Activated CD4-positive, alpha-beta memory T cell treated with anti-CD3 and anti-CD28 coated beads, Interleukin-2, amount 10 ng/mL, durations not matched to agents 7 days and 5 days (primary cell): ENCODE data around the gene HNRNPM. TPM values are rescaled to one million over a fixed set of nuclear protein-coding genes. Genes with fewer than 3 reads are reported as not detected.

Experiments
- CTCF ChIA-PET: fragments of 350-600 bp; sonication (Branson Sonifier 250); formaldehyde crosslinking; loops from one replicate; lab custom pipeline; 2021; ENCODE audit warnings: antibody characterized with exemption, inconsistent platforms; lab: Charles Lee
- POLR2A ChIA-PET: fragments of 350-600 bp; sonication (Branson Sonifier 250); formaldehyde crosslinking; loops from one replicate; lab custom pipeline; 2021; ENCODE audit warnings: antibody characterized with exemption; lab: Charles Lee
- DNase-seq: peaks from one replicate; pipeline ENCODE4 v3.0.0-alpha.2; 2020
- H3K27ac Mint-ChIP-seq: one replicate; pipeline ENCODE4 v1.8.0; 2021; ENCODE audit warnings: mild to moderate bottlenecking, mixed read lengths
- H3K27me3 Mint-ChIP-seq: one replicate; pipeline ENCODE4 v1.8.0; 2021; ENCODE audit warnings: mixed read lengths
- H3K36me3 Mint-ChIP-seq: one replicate; pipeline ENCODE4 v1.8.0; 2021; ENCODE audit warnings: low read depth, mixed read lengths
- H3K4me1 Mint-ChIP-seq: one replicate; pipeline ENCODE4 v1.8.0; 2021; ENCODE audit warnings: mixed read lengths
- H3K4me3 Mint-ChIP-seq: one replicate; pipeline ENCODE4 v1.8.0; 2021; ENCODE audit warnings: mild to moderate bottlenecking, mixed read lengths
- H3K9me3 Mint-ChIP-seq: one replicate; pipeline ENCODE4 v1.8.0; 2021; ENCODE audit warnings: mixed read lengths
- total RNA-seq, 2 experiments: library from RNA; stranded (reverse); gene quantifications; one replicate each; pipeline ENCODE4 v1.2.3, GENCODE V29; 2021

Gene HNRNPM
- total RNA-seq, 2 experiments from 2014 or later, result 205 to 211 TPM

GRCh38 chr19:8528500-8528899 lies 83.7 kb downstream of the HNRNPM start:
- peaks cover 62% of the 10 kb centered on the region for H3K36me3 Mint-ChIP-seq
- H3K4me1 Mint-ChIP-seq, result peaks cover 2% of the 10 kb centered on the region
- no peaks in the 10 kb centered on the region for H3K9me3 Mint-ChIP-seq
- no peak for DNase-seq
- ChIA-PET CTCF (interaction anchor here (1.3 to 1.7 kb wide), 2 partner anchors 42 to 52 kb away, joined by 3 to 4 read pairs; no protein-coding TSS in a partner anchor), POLR2A (interaction anchor here (1.1 kb wide), 1 partner anchor 90 kb away, joined by 3 read pairs; no protein-coding TSS in a partner anchor)
- H3K27ac Mint-ChIP-seq, result no peak overlapping the region
- H3K27me3 Mint-ChIP-seq, result no peaks in the 10 kb centered on the region
- H3K4me3 Mint-ChIP-seq, result no peak overlapping the region

- ChIA-PET CTCF (interaction anchor here (1.7 kb wide), 1 partner anchor 43 kb away, joined by 3 read pairs; no protein-coding TSS in a partner anchor), POLR2A (interaction anchor here (1.1 kb wide), 1 partner anchor 91 kb away, joined by 3 read pairs; no protein-coding TSS in a partner anchor)
- Mint-ChIP-seq H3K4me1 (peaks cover 2% of the 10 kb centered on the region), H3K9me3 (no peaks in the 10 kb centered on the region), H3K36me3 (peaks cover 67% of the 10 kb centered on the region), H3K27me3 (no peaks in the 10 kb centered on the region), H3K4me3 (no peak overlapping the region), H3K27ac (peak overlapping the region; percentile 58)
- no peak for DNase-seq
These were observed 84.7 kb downstream of the HNRNPM start for GRCh38 chr19:8529369-8530006.

GRCh38 chr19:8530061-8530679 lies 85.4 kb downstream of the HNRNPM start:
- Mint-ChIP-seq H3K4me3 (no peak overlapping the region), H3K27me3 (no peaks in the 10 kb centered on the region), H3K9me3 (no peaks in the 10 kb centered on the region), H3K36me3 (peaks cover 68% of the 10 kb centered on the region), H3K27ac (no peak overlapping the region), H3K4me1 (peaks cover 2% of the 10 kb centered on the region)
- no peak for DNase-seq
- ChIA-PET POLR2A (interaction anchor here (1.5 kb wide), 1 partner anchor 39 kb away, joined by 4 read pairs; no protein-coding TSS in a partner anchor), CTCF (interaction anchor here (0.6 kb wide), 1 partner anchor 11 kb away, joined by 3 read pairs; no protein-coding TSS in a partner anchor)

GRCh38 chr19:8531470-8531869 lies 86.7 kb downstream of the HNRNPM start:
- peaks cover 80% of the 10 kb centered on the region for H3K36me3 Mint-ChIP-seq
- H3K27me3 Mint-ChIP-seq, result no peaks in the 10 kb centered on the region
- H3K4me3 Mint-ChIP-seq, result no peak overlapping the region
- peaks cover 2% of the 10 kb centered on the region for H3K4me1 Mint-ChIP-seq
- POLR2A ChIA-PET, result interaction anchor here (0.9 to 1.5 kb wide), 5 partner anchors 12 to 46 kb away, joined by 3 to 4 read pairs (median 4); partner anchors contain the start of gene MYO1F
- H3K27ac Mint-ChIP-seq, result peak overlapping the region; percentile 31
- CTCF ChIA-PET, result no interaction called here
- DNase-seq, result no peak
- H3K9me3 Mint-ChIP-seq, result no peaks in the 10 kb centered on the region

GRCh38 chr19:8532225-8532624 lies 87.5 kb downstream of the HNRNPM start:
- no peak overlapping the region for H3K4me3 Mint-ChIP-seq
- peaks cover 2% of the 10 kb centered on the region for H3K4me1 Mint-ChIP-seq
- CTCF ChIA-PET, result no interaction called here
- no peak overlapping the region for H3K27ac Mint-ChIP-seq
- POLR2A ChIA-PET, result no interaction called here
- no peaks in the 10 kb centered on the region for H3K9me3 Mint-ChIP-seq
- no peak for DNase-seq
- peaks cover 81% of the 10 kb centered on the region for H3K36me3 Mint-ChIP-seq
- no peaks in the 10 kb centered on the region for H3K27me3 Mint-ChIP-seq

- H3K36me3 Mint-ChIP-seq, result peaks cover 67% of the 10 kb centered on the region
- POLR2A ChIA-PET, result no interaction called here
These were observed 91.5 kb downstream of the HNRNPM start for GRCh38 chr19:8536282-8536681.

GRCh38 chr19:8537099-8537498 lies 92.3 kb downstream of the HNRNPM start:
- Mint-ChIP-seq H3K4me1 (no peaks in the 10 kb centered on the region), H3K27ac (peak overlapping the region; percentile 26), H3K9me3 (no peaks in the 10 kb centered on the region), H3K36me3 (peaks cover 66% of the 10 kb centered on the region), H3K4me3 (no peak overlapping the region), H3K27me3 (no peaks in the 10 kb centered on the region)
- CTCF ChIA-PET, result no interaction called here
- POLR2A ChIA-PET, result interaction anchor here (1.3 kb wide), 1 partner anchor 11 kb away, joined by 4 read pairs; no protein-coding TSS in a partner anchor
- no peak for DNase-seq

More at GRCh38 chr19:8536282-8536681, 91.5 kb downstream of the HNRNPM start:
- Mint-ChIP-seq H3K27ac (no peak overlapping the region), H3K9me3 (no peaks in the 10 kb centered on the region), H3K4me3 (no peak overlapping the region), H3K4me1 (no peaks in the 10 kb centered on the region), H3K27me3 (no peaks in the 10 kb centered on the region)
- CTCF ChIA-PET, result no interaction called here
- no peak for DNase-seq

Other genes with a start within 250 kb of the HNRNPM start
- gene CERS4, start 235.6 kb upstream of the HNRNPM start, total RNA-seq, result 10 to 100 TPM; 23.2 TPM
- 10 to 100 TPM; 37.7 to 40.4 TPM for gene CD320, start 136.6 kb upstream of the HNRNPM start, total RNA-seq
- 10 to 100 TPM; 67.1 to 67.3 TPM for gene NDUFA7, start 123.6 kb upstream of the HNRNPM start, total RNA-seq
- gene RPS28, start 123.5 kb upstream of the HNRNPM start, total RNA-seq, result 1,000 to 10,000 TPM; 1,605 to 1,659 TPM
- gene KANK3, start 101.7 kb upstream of the HNRNPM start, total RNA-seq, result 1 to 10 TPM; 7.4 to 8.7 TPM
- 1 to 10 TPM; 1.2 to 1.4 TPM for gene ANGPTL4, start 80.8 kb upstream of the HNRNPM start, total RNA-seq
- 10 to 100 TPM; 90.9 to 93.7 TPM for gene RAB11B, start 54.6 kb upstream of the HNRNPM start, total RNA-seq
- 10 to 100 TPM; 20.6 to 20.8 TPM for gene MARCHF2, start 31.7 kb upstream of the HNRNPM start, total RNA-seq
- under 1 TPM; 0.58 to 0.63 TPM for gene PRAM1, start 57.7 kb downstream of the HNRNPM start, total RNA-seq
- gene ZNF414, start 69.2 kb downstream of the HNRNPM start, total RNA-seq, result 10 to 100 TPM; 29.7 to 33.3 TPM
- 100 to 1,000 TPM; 420 TPM for gene MYO1F, start 132.5 kb downstream of the HNRNPM start, total RNA-seq
- gene ADAMTS10, start 165.7 kb downstream of the HNRNPM start, total RNA-seq, result 1 to 10 TPM; 2.6 to 2.8 TPM
- gene NFILZ, start 185.7 kb downstream of the HNRNPM start, total RNA-seq, result not detected